H9 (cell line): Measurements from ENCODE around the gene POLA1. TPM values are rescaled to one million over a fixed set of nuclear protein-coding genes. Genes with fewer than 3 reads are reported as not detected.

Source experiments
- DNase-seq: peaks from one replicate; pipeline ENCODE4 v3.0.0-alpha.2; 2017
- H2AFZ ChIP-seq: one replicate; pipeline ENCODE4 v1.6.1; 2013; ENCODE audit warnings: mild to moderate bottlenecking, low read length, control low read depth, moderate library complexity
- H2AK5ac ChIP-seq: 2 replicates; pipeline ENCODE4 v1.6.1; 2013; ENCODE audit warnings: low read length, control low read depth, mixed read lengths; ENCODE audit not compliant: insufficient read length
- H2BK120ac ChIP-seq: one replicate; pipeline ENCODE4 v1.6.1; 2013; ENCODE audit warnings: low read depth, mild to moderate bottlenecking, low read length, control low read depth, inconsistent platforms; ENCODE audit not compliant: poor library complexity, severe bottlenecking
- H2BK12ac ChIP-seq: 2 replicates; pipeline ENCODE4 v1.6.1; 2013; ENCODE audit warnings: low read length, control low read depth, mixed read lengths, low read depth; ENCODE audit not compliant: insufficient read length
- H2BK15ac ChIP-seq: 2 replicates; pipeline ENCODE4 v1.6.1; 2013; ENCODE audit warnings: low read depth, low read length, control low read depth
- H2BK20ac ChIP-seq: one replicate; pipeline ENCODE4 v1.6.1; 2013; ENCODE audit warnings: low read depth, mild to moderate bottlenecking, low read length, control low read depth, inconsistent platforms; ENCODE audit not compliant: poor library complexity, severe bottlenecking
- H2BK5ac ChIP-seq: 2 replicates; pipeline ENCODE4 v1.6.1; 2013; ENCODE audit warnings: low read length, control low read depth, mixed read lengths; ENCODE audit not compliant: insufficient read length
- H3K14ac ChIP-seq: 2 replicates; pipeline ENCODE4 v1.6.1; 2013; ENCODE audit warnings: low read length, control low read depth; ENCODE audit not compliant: insufficient read depth
- H3K18ac ChIP-seq: 2 replicates; pipeline ENCODE4 v1.6.1; 2013; ENCODE audit warnings: low read depth, mild to moderate bottlenecking, mixed read lengths, low read length, control low read depth; ENCODE audit not compliant: insufficient read length
- H3K23ac ChIP-seq: 2 replicates; pipeline ENCODE4 v1.6.1; 2013; ENCODE audit warnings: low read length, control low read depth, mixed read lengths, low read depth; ENCODE audit not compliant: insufficient read length
- H3K23me2 ChIP-seq: 2 replicates; pipeline ENCODE4 v1.6.1; 2013; ENCODE audit warnings: low read depth, mild to moderate bottlenecking, mixed read lengths, low read length, control low read depth; ENCODE audit not compliant: insufficient read length, poor library complexity, severe bottlenecking
- H3K27ac ChIP-seq: 2 replicates; pipeline ENCODE4 v1.5.1; 2013; ENCODE audit warnings: low read length, control low read depth, mixed read lengths, low read depth; ENCODE audit not compliant: insufficient read length
- H3K27me3 ChIP-seq: 2 replicates; pipeline ENCODE4 v1.6.1; 2013; ENCODE audit warnings: low read length, control low read depth, inconsistent platforms; ENCODE audit not compliant: insufficient read depth
- H3K4ac ChIP-seq: 2 replicates; pipeline ENCODE4 v1.6.1; 2013; ENCODE audit warnings: low read depth, mild to moderate bottlenecking, control low read depth, inconsistent platforms, low read length, moderate library complexity
- H3K4me1 ChIP-seq: 2 replicates; pipeline ENCODE4 v1.6.1; 2013; ENCODE audit warnings: low read length, control low read depth, inconsistent platforms; ENCODE audit not compliant: insufficient read depth
- H3K4me2 ChIP-seq: 2 replicates; pipeline ENCODE4 v1.6.1; 2013; ENCODE audit warnings: low read length, control low read depth, mixed read lengths; ENCODE audit not compliant: insufficient read length, insufficient read depth
- H3K56ac ChIP-seq: 2 replicates; pipeline ENCODE4 v1.6.1; 2013; ENCODE audit warnings: low read depth, mild to moderate bottlenecking, mixed read lengths, low read length, control low read depth; ENCODE audit not compliant: insufficient read length
- H3K79me1 ChIP-seq: 2 replicates; pipeline ENCODE4 v1.6.1; 2013; ENCODE audit warnings: low read depth, mild to moderate bottlenecking, moderate library complexity, low read length, control low read depth, inconsistent platforms; ENCODE audit not compliant: insufficient read depth, poor library complexity, severe bottlenecking
- H3K79me2 ChIP-seq: 2 replicates; pipeline ENCODE4 v1.6.1; 2013; ENCODE audit warnings: low read length, control low read depth, inconsistent platforms; ENCODE audit not compliant: insufficient read depth
- H3K9ac ChIP-seq: 2 replicates; pipeline ENCODE4 v1.6.1; 2013; ENCODE audit warnings: low read length, control low read depth, mixed read lengths; ENCODE audit not compliant: insufficient read length; ENCODE audit errors: extremely low read depth
- H3K9me3 ChIP-seq: one replicate; pipeline ENCODE4 v1.6.1; 2013; ENCODE audit warnings: low read depth, low read length, inconsistent platforms; ENCODE audit not compliant: control insufficient read depth
- H3T11ph ChIP-seq: one replicate; pipeline ENCODE4 v1.6.1; 2013; ENCODE audit warnings: mild to moderate bottlenecking, low read length, control low read depth, inconsistent platforms
- H4K20me1 ChIP-seq: one replicate; pipeline ENCODE4 v1.6.1; 2013; ENCODE audit not compliant: control insufficient read depth, insufficient read length, insufficient read depth
- H4K5ac ChIP-seq: 2 replicates; pipeline ENCODE4 v1.6.1; 2013; ENCODE audit warnings: low read depth, mild to moderate bottlenecking, mixed read lengths, low read length, control low read depth; ENCODE audit not compliant: insufficient read length
- H4K8ac ChIP-seq: replicated peaks from 2 replicates; pipeline ENCODE4 v1.6.1; 2013; ENCODE audit warnings: low read length, control low read depth, mixed read lengths, low read depth; ENCODE audit not compliant: insufficient read length
- H4K91ac ChIP-seq: 2 replicates; pipeline ENCODE4 v1.6.1; 2013; ENCODE audit warnings: low read depth, mild to moderate bottlenecking, moderate library complexity, mixed read lengths, low read length, control low read depth; ENCODE audit not compliant: insufficient read length
- H3K27ac Mint-ChIP-seq, 3 experiments: 2 replicates in 2 of 3; 3 replicates in 1 of 3; pipeline ENCODE4 v1.8.0; 2020 to 2021; ENCODE audit warnings: mixed read lengths in 3 of 3, mild to moderate bottlenecking in 1 of 3, moderate library complexity in 1 of 3
- H3K27me3 Mint-ChIP-seq: 2 replicates; pipeline ENCODE4 v1.8.0; 2021; ENCODE audit warnings: low read depth, mild to moderate bottlenecking, moderate library complexity, mixed read lengths
- H3K36me3 Mint-ChIP-seq, 3 experiments: 2 replicates in 2 of 3; 3 replicates in 1 of 3; pipeline ENCODE4 v1.8.0; 2020 to 2021; ENCODE audit warnings: low read depth in 3 of 3, mixed read lengths in 3 of 3; ENCODE audit not compliant: insufficient read depth in 1 of 3
- H3K4me1 Mint-ChIP-seq, 2 experiments: 2 replicates each; pipeline ENCODE4 v1.8.0; 2020; ENCODE audit warnings: mixed read lengths in 2 of 2
- H3K4me3 Mint-ChIP-seq, 2 experiments: 2 replicates in 1 of 2; 3 replicates in 1 of 2; pipeline ENCODE4 v1.8.0; 2020 to 2021; ENCODE audit warnings: mild to moderate bottlenecking in 2 of 2, mixed read lengths in 2 of 2, moderate library complexity in 1 of 2
- H3K9me3 Mint-ChIP-seq, 2 experiments: 2 replicates in 1 of 2; 3 replicates in 1 of 2; pipeline ENCODE4 v1.8.0; 2020; ENCODE audit warnings: mild to moderate bottlenecking in 2 of 2, mixed read lengths in 2 of 2, moderate library complexity in 1 of 2
- CTCF ChIP-seq: fragments of 200-600 bp; sonication (generic); conservative IDR thresholded peaks from 3 replicates; pipeline ENCODE4 v1.8.0; 2021; ENCODE audit warnings: antibody characterized with exemption, mild to moderate bottlenecking
- WGBS: extraction: QIAGEN DNeasy Blood & Tissue Kit; methylation state at CpG from one replicate; pipeline ENCODE4 v1.1.7; 2013; ENCODE audit warnings: missing lambda C conversion rate, low lambda C conversion rate, mixed read lengths; ENCODE audit not compliant: insufficient read length; ENCODE audit errors: extremely low coverage; 5-methylcytosine and 5-hydroxymethylcytosine counted together
- total RNA-seq: library from RNA; stranded (reverse); gene quantifications from 2 replicates; pipeline ENCODE4 v1.2.1, GENCODE V29; 2021

Gene POLA1
- total RNA-seq, 1 experiment from 2014 or later: 60.2 TPM

GRCh38 chrX:25016938-25017598 is 323.4 kb downstream of the POLA1 start:
- H2AK5ac ChIP-seq: no peak overlapping the region
- H2BK5ac ChIP-seq: no peak overlapping the region
- Mint-ChIP-seq H3K27ac (no peak overlapping the region), H3K27me3 (peaks cover 97% of the 10 kb centered on the region), H3K9me3 (peaks cover 2 to 7% of the 10 kb centered on the region in 2 experiments; a peak in 3 of 5 replicates), H3K4me1 (peaks cover 49 to 77% of the 10 kb centered on the region in 2 experiments), H3K4me3 (peak overlapping the region; percentile 52 to 82), H3K36me3 (no peaks in the 10 kb centered on the region)
- no peak overlapping the region for H2AFZ ChIP-seq
- H3T11ph ChIP-seq: no peak overlapping the region
- H3K79me2 ChIP-seq: no peaks in the 10 kb centered on the region
- H3K23me2 ChIP-seq: peaks cover 31% of the 10 kb centered on the region
- no peak overlapping the region for H2BK15ac ChIP-seq
- peak overlapping the region; percentile 70 for H3K4me2 ChIP-seq
- no CpG with 5 or more reads among the region's 17 CpGs for WGBS
- H2BK20ac ChIP-seq: no peak overlapping the region
- H3K56ac ChIP-seq: no peak overlapping the region
- no peak overlapping the region for H4K8ac ChIP-seq
- no peak overlapping the region for H2BK120ac ChIP-seq
- no peak overlapping the region for H4K5ac ChIP-seq
- no peak overlapping the region for H3K27ac ChIP-seq
- H4K20me1 ChIP-seq: no peaks in the 10 kb centered on the region
- no peak overlapping the region for H3K4ac ChIP-seq
- H3K18ac ChIP-seq: no peak overlapping the region
- no peak overlapping the region for H3K14ac ChIP-seq
- peaks cover 1% of the 10 kb centered on the region; the same call in 1 of the 2 replicates for H3K4me1 ChIP-seq
- H4K91ac ChIP-seq: no peak overlapping the region
- DNase-seq: no peak
- H3K9ac ChIP-seq: no peak overlapping the region
- H3K9me3 ChIP-seq: no peaks in the 10 kb centered on the region
- no peak overlapping the region for H3K23ac ChIP-seq
- peaks cover 86% of the 10 kb centered on the region for H3K27me3 ChIP-seq
- H2BK12ac ChIP-seq: no peak overlapping the region
- no peaks in the 10 kb centered on the region for H3K79me1 ChIP-seq
- no peak for TF ChIP-seq CTCF
